Fibroblast of skin of left quadriceps (primary cell): ENCODE measurements around the gene PLAA.

Experiments
- DNase-seq, 2 experiments: peaks; one replicate each; pipeline ENCODE4 v3.0.0-alpha.2; 2013; ENCODE audit warnings: low read depth in 2 of 2

Gene PLAA

GRCh38 chr9:26946753-26947727 lies at the start of gene PLAA:
PLAA (minus strand) TSS chr9:26947242; CDS start chr9:26947045, 197 bp downstream.
- DNase-seq: peak; percentile 66 to 74

- DNase-seq: no peak
Measured at GRCh38 chr9:26995810-26996209, 48.8 kb upstream of the PLAA start.

- DNase-seq: no peak
Measured at GRCh38 chr9:26983340-26983739, 36.3 kb upstream of the PLAA start.

- DNase-seq: peak; percentile 20
Measured at GRCh38 chr9:26975728-26976707, 29.0 kb upstream of the PLAA start.

- no peak for DNase-seq
Measured at GRCh38 chr9:26974927-26975326, 27.9 kb upstream of the PLAA start.

GRCh38 chr9:26973989-26974388 lies 26.9 kb upstream of the PLAA start:
- no peak for DNase-seq

GRCh38 chr9:26971721-26972120 lies 24.7 kb upstream of the PLAA start:
- no peak for DNase-seq

GRCh38 chr9:26956860-26957233 lies 9.8 kb upstream of the PLAA start:
- no peak for DNase-seq

- peak; percentile 97 for DNase-seq
Measured at GRCh38 chr9:26955921-26956859, 9.1 kb upstream of the PLAA start, which contains the start of gene IFT74. IFT74 (plus strand) TSS chr9:26956412; CDS start chr9:26961968, 5,556 bp downstream.

- no peak for DNase-seq
Measured at GRCh38 chr9:26955222-26955903, 8.3 kb upstream of the PLAA start.

GRCh38 chr9:26954050-26954508 lies 7.0 kb upstream of the PLAA start:
- DNase-seq: no peak

- DNase-seq: no peak
Measured at GRCh38 chr9:26951794-26952193, 4.8 kb upstream of the PLAA start.

- DNase-seq: no peak
Measured at GRCh38 chr9:26950521-26950920, 3.5 kb upstream of the PLAA start.

GRCh38 chr9:26949637-26950069 lies 2.6 kb upstream of the PLAA start:
- no peak for DNase-seq

GRCh38 chr9:26947736-26948135 lies 694 bp upstream of the PLAA start:
- no peak for DNase-seq

GRCh38 chr9:26945591-26945990 lies 1.5 kb downstream of the PLAA start:
- DNase-seq: no peak

- no peak for DNase-seq
Measured at GRCh38 chr9:26940779-26941178, 6.3 kb downstream of the PLAA start.

GRCh38 chr9:26939955-26940711 lies 6.9 kb downstream of the PLAA start:
- DNase-seq: no peak

GRCh38 chr9:26937816-26938371 lies 9.1 kb downstream of the PLAA start:
- DNase-seq: no peak
